Measurements from ENCODE around the gene LTB.

DNA sequence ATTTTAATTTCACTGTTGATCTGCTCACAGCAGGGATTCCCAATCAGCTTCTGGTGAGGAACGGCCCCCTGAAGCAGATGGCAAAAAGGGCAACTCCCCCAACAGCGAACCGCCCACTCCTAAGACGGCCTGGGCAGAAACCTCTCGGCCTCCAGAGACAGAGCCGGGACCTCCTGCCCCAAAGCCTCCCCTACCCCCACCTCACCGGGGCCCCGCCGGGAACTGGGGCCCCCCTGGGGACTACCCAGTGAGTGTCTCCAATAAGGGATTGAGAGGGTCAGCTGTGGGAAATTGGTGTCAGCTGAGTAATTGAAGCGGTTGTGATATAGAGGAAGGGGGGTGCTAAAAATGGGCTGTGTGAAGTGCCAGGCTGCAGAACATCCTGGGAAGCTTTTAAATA is 44.7 kb upstream of the LTB start:
- no peak for TF ChIP-seq CBFA2T3 (IDR thresholded peaks at IDR 0.05)
- no peak for TF ChIP-seq SMARCE1 (IDR thresholded peaks at IDR 0.05)
- no peak for TF ChIP-seq NFRKB (IDR thresholded peaks at IDR 0.05; ENCODE audit: low read depth)
- no peak for TF ChIP-seq RAD21 (CRISPR knock-in tag; conservative IDR thresholded peaks at IDR 0.05 in 1 of 2, IDR thresholded peaks at IDR 0.05 in 1 of 2)
- TF ChIP-seq, protein P1, sequence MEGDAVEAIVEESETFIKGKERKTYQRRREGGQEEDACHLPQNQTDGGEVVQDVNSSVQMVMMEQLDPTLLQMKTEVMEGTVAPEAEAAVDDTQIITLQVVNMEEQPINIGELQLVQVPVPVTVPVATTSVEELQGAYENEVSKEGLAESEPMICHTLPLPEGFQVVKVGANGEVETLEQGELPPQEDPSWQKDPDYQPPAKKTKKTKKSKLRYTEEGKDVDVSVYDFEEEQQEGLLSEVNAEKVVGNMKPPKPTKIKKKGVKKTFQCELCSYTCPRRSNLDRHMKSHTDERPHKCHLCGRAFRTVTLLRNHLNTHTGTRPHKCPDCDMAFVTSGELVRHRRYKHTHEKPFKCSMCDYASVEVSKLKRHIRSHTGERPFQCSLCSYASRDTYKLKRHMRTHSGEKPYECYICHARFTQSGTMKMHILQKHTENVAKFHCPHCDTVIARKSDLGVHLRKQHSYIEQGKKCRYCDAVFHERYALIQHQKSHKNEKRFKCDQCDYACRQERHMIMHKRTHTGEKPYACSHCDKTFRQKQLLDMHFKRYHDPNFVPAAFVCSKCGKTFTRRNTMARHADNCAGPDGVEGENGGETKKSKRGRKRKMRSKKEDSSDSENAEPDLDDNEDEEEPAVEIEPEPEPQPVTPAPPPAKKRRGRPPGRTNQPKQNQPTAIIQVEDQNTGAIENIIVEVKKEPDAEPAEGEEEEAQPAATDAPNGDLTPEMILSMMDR (IDR thresholded peaks at IDR 0.05 in 2 of 3, conservative IDR thresholded peaks at IDR 0.05 in 1 of 3; ENCODE audit: insufficient read depth in 2 of 3, low read depth in 1 of 3, low read length in 3 of 3) = no peak
- no peak for TF ChIP-seq FOXJ3 (CRISPR knock-in tag; IDR thresholded peaks at IDR 0.05)
- TF ChIP-seq, protein P2, sequence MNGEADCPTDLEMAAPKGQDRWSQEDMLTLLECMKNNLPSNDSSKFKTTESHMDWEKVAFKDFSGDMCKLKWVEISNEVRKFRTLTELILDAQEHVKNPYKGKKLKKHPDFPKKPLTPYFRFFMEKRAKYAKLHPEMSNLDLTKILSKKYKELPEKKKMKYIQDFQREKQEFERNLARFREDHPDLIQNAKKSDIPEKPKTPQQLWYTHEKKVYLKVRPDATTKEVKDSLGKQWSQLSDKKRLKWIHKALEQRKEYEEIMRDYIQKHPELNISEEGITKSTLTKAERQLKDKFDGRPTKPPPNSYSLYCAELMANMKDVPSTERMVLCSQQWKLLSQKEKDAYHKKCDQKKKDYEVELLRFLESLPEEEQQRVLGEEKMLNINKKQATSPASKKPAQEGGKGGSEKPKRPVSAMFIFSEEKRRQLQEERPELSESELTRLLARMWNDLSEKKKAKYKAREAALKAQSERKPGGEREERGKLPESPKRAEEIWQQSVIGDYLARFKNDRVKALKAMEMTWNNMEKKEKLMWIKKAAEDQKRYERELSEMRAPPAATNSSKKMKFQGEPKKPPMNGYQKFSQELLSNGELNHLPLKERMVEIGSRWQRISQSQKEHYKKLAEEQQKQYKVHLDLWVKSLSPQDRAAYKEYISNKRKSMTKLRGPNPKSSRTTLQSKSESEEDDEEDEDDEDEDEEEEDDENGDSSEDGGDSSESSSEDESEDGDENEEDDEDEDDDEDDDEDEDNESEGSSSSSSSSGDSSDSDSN (IDR thresholded peaks at IDR 0.05; ENCODE audit: borderline replicate concordance in 1 of 2, low read depth in 2 of 2, low read length in 2 of 2) = no peak
- TF ChIP-seq EP300 (IDR thresholded peaks at IDR 0.05; ENCODE audit: low read length) = no peak

Measured in K562 (cell line).